Measurements from ENCODE around the gene EVX2.

EVX2 gene

DNA sequence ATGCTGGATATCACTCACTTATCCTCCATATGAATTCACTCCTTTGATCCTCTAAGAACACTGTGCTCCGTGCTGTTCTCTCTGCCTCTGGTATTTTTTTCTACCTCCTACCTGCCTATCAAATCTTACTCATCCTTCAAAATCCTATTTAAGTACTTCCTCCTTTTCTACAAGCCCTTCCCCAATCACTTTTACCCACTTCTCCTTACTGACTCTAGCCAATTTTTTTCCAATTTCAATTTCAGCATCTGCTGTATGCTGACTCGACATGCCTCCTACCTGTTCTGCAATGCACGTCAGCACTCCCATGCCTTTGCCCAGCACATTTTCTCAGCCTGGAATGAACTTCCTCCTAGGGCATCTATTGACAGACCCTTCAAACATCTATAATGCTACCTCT, 44.4 kb downstream of the EVX2 start:
- no peak for DNase-seq

DNA sequence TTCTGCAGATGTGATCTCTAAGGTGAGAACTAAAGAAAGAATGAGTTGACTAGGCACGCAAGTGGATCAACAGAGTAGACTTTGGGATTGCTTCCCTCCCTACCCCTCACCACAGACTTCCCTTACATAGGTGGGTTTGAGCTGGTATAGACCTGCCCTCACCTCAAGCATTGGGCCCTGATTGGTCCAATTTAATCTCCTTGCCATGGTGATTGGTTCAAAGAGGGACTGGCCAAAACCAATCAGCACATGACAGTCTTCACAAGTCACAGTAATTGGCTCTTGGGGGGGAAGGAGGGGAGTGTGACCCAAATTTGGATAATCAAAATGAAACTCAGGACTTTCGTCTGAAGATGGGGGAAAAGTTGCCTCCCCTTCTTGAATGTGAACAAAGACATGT, 45.1 kb downstream of the EVX2 start:
- no peak for DNase-seq

- DNase-seq, result no peak
Measured at GRCh38 chr2:176035013-176035691, 48.6 kb downstream of the EVX2 start.

DNA sequence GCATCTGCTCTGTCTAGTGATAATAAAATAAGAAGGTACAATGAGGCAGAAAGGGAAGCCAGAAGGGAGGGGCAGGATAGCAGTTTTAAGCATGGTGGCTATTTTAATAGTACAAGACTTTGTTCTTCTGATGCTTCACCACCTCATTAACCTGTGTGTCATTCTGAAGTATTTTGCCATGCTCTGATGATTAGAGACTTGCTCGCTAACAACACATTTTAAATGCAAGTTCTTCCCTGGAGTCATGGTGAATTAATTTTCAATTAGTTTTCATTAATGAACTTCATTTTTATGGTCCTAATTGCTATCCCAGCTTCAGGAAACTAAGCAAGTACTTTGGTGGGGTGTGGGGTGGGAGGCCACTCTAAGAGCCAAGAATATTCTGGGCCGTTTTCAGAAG, 56.0 kb downstream of the EVX2 start:
- DNase-seq, result no peak
